Body of pancreas (tissue), 4 donors: ENCODE results near the gene MAPK8. TPM values are rescaled to one million over a fixed set of nuclear protein-coding genes. Genes with fewer than 3 reads are reported as not detected.

Experiments
- ATAC-seq: fragments of 150-250 bp; one replicate; pipeline ENCODE4 v1.9.1; 2016
- DNase-seq, 4 donors: peaks; one replicate each; pipeline ENCODE4 v3.0.0-alpha.2; 2019
- H3K27ac ChIP-seq, 4 donors: fragments of 200-600 bp; sonication (generic); 1 replicate in 3 of 4; 2 replicates in 1 of 4; pipeline versions ENCODE4 v1.5.1 to v1.6.1; 2016 to 2019; ENCODE audit warnings: mild to moderate bottlenecking in 1 of 4, mixed read lengths in 1 of 4, moderate library complexity in 1 of 4
- H3K27me3 ChIP-seq, 2 donors: fragments of 200-600 bp; sonication (generic); one replicate each; pipeline ENCODE4 v1.6.0; 2016; ENCODE audit warnings: mild to moderate bottlenecking in 1 of 2
- H3K36me3 ChIP-seq, 2 donors: fragments of 200-600 bp; sonication (generic); replicated peaks in 1 of 2; 2 replicates each; pipeline ENCODE4 v1.5.1; 2016; ENCODE audit warnings: low read depth in 2 of 2; ENCODE audit not compliant: insufficient read depth in 1 of 2
- H3K4me1 ChIP-seq: fragments of 200-600 bp; sonication (generic); one replicate; pipeline ENCODE4 v1.6.0; 2016
- H3K4me3 ChIP-seq, 2 donors: fragments of 200-600 bp; sonication (generic); 1 replicate in 1 of 2; 2 replicates in 1 of 2; pipeline ENCODE4 v1.5.1; 2016 to 2019
- H3K9me3 ChIP-seq, 3 donors: fragments of 200-600 bp; sonication (generic); 1 replicate in 2 of 3; 2 replicates in 1 of 3; pipeline ENCODE4 v1.5.1; 2016
- POLR2A ChIP-seq, 3 donors: fragments of 450-650 bp; IDR thresholded peaks; one replicate each; pipeline ENCODE4 v1.6.1; 2016; ENCODE audit warnings: antibody characterized with exemption in 3 of 3, mild to moderate bottlenecking in 2 of 3
- WGBS, 2 donors: methylation state at CpG; one replicate each; pipeline ENCODE4 v1.1.5; 2017; 5-methylcytosine and 5-hydroxymethylcytosine counted together
- intact Hi-C: fragments of 100-400 bp; cut with DNase I; formaldehyde crosslinking; loops from one replicate; pipeline ENCODE4 v1.15.1; 2023
- total RNA-seq, 2 donors: library from RNA; depleted of rRNA; stranded (reverse); fragments of >200 nt; gene quantifications; one replicate each; pipeline ENCODE4 v1.1.0, GENCODE V29; 2016
- TF ChIP-seq, protein P1 (sequence below), 7 experiments: fragments of 450-650 bp in 4 of 7; fragments of 200-600 bp in 3 of 7; sonication (generic) in 3 of 7; IDR thresholded peaks; one replicate each; pipeline ENCODE4 v1.5.1; 2016 to 2019; ENCODE audit warnings: antibody characterized with exemption in 7 of 7

The MAPK8 gene
- total RNA-seq, 2 donors from 2014 or later, result 16.1 to 22.7 TPM

DNA sequence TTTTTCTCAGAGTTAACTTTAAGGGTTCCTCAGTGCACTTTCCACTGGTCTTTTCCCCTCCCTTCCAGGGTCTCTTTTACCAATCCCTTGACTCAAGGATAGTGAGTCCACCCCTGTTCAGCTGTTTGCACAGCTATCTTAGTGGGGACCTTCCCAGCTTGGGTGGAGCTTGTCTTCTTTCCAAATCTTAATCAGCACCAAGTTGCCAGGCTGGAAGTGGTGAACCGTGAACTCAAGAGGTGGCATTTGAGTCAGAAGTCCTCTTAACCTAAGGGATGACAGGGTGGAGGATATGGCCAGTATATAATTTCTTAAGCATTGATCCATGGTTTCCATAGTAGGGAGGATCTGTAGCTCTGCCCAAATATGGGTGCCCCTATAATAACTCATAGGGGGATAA, 25.0 kb downstream of the MAPK8 start:
- ATAC-seq, result no peak
- DNase-seq, result no peak

DNA sequence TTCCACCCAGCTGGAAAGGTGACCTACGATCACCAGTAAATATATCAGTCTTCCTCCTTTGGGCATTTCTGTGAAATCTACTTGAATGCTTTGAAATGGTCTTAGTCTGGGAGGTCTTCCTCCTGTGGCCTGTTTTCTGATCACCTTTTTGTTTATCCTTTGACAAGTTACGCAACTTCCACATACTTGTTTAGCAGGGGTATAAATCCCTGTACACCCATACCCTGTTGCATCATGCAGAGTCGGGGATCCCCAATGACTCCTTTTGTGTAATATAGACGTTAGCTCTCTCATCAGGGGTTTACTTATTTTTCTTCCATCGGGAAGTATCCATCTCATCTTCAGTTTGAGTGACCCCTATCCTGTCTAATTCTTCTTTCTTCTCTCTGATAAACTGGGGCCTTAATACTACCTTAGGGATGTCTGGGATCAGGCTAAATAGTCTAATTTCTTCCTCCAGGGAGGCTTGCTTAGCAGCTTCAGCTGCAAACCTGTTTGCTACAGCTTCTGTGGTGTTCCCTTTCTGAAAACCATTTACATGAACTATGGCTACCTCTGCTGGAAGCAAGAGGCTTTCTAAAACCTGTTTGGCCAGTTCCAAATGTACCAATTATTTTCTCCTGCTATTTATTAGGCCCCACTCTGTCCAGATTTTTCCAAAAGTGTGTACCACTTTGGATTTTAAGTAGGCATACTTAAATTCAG, 25.8 kb downstream of the MAPK8 start:
- no peak for ATAC-seq
- intact Hi-C loops, result no loop called here
- 74 to 79% methylated on average over 5 of the region's 5 CpGs for WGBS, 2 donors
- Histone ChIP-seq H3K9me3 (no peaks in the 10 kb centered on the region), H3K36me3 (no peaks in the 10 kb centered on the region), H3K27ac (no peak overlapping the region), H3K4me3 (no peak overlapping the region), H3K4me1 (peaks cover 19% of the 10 kb centered on the region), H3K27me3 (no peaks in the 10 kb centered on the region)
- no peak for TF ChIP-seq POLR2A (IDR thresholded peaks at IDR 0.05)
- TF ChIP-seq, protein P1, sequence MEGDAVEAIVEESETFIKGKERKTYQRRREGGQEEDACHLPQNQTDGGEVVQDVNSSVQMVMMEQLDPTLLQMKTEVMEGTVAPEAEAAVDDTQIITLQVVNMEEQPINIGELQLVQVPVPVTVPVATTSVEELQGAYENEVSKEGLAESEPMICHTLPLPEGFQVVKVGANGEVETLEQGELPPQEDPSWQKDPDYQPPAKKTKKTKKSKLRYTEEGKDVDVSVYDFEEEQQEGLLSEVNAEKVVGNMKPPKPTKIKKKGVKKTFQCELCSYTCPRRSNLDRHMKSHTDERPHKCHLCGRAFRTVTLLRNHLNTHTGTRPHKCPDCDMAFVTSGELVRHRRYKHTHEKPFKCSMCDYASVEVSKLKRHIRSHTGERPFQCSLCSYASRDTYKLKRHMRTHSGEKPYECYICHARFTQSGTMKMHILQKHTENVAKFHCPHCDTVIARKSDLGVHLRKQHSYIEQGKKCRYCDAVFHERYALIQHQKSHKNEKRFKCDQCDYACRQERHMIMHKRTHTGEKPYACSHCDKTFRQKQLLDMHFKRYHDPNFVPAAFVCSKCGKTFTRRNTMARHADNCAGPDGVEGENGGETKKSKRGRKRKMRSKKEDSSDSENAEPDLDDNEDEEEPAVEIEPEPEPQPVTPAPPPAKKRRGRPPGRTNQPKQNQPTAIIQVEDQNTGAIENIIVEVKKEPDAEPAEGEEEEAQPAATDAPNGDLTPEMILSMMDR (IDR thresholded peaks at IDR 0.05), result peak in 3 of 7 experiments; percentile 10 to 38 (median 14)
- DNase-seq, result no peak

More for the DNA sequence above, 25.0 kb downstream of the MAPK8 start:
- no peaks in the 10 kb centered on the region for H3K36me3 ChIP-seq
- peaks cover 19% of the 10 kb centered on the region for H3K4me1 ChIP-seq
- intact Hi-C loops, result no loop called here
- no peak overlapping the region for H3K4me3 ChIP-seq
- no peaks in the 10 kb centered on the region for H3K9me3 ChIP-seq
- no peaks in the 10 kb centered on the region for H3K27me3 ChIP-seq
- TF ChIP-seq, protein P1 (IDR thresholded peaks at IDR 0.05), result no peak
- no peak for TF ChIP-seq POLR2A (IDR thresholded peaks at IDR 0.05)
- WGBS, 2 donors, result 38 to 45% methylated on average over 1 of the region's 1 CpG
- H3K27ac ChIP-seq, result no peak overlapping the region

DNA sequence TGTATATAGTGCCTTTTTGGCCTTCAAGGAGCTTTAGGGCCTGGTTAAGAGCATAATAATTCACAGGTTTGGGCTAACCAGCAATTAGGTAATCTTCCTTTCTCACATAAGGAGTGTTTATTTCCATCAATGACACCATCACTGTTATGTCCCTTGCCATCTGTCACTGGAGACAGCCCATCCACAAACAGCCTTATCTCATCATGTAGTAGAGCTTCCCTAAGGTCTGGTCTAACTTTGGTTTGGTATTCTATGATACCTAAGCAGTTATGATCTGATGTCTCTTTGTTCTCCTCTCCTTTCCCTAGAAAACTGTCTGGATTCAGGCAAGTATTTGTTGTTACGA, 26.4 kb downstream of the MAPK8 start:
- no peak overlapping the region for H3K27ac ChIP-seq
- ATAC-seq (no peak), DNase-seq (no peak)
- 95 to 100% methylated on average over 1 of the region's 1 CpG for WGBS, 2 donors
- peaks cover 19% of the 10 kb centered on the region for H3K4me1 ChIP-seq
- no peak overlapping the region for H3K4me3 ChIP-seq
- H3K9me3 ChIP-seq, result no peaks in the 10 kb centered on the region
- no peak for TF ChIP-seq POLR2A (IDR thresholded peaks at IDR 0.05)
- TF ChIP-seq, protein P1 (IDR thresholded peaks at IDR 0.05), result no peak
- intact Hi-C loops, result no loop called here
- no peaks in the 10 kb centered on the region for H3K36me3 ChIP-seq
- no peaks in the 10 kb centered on the region for H3K27me3 ChIP-seq

DNA sequence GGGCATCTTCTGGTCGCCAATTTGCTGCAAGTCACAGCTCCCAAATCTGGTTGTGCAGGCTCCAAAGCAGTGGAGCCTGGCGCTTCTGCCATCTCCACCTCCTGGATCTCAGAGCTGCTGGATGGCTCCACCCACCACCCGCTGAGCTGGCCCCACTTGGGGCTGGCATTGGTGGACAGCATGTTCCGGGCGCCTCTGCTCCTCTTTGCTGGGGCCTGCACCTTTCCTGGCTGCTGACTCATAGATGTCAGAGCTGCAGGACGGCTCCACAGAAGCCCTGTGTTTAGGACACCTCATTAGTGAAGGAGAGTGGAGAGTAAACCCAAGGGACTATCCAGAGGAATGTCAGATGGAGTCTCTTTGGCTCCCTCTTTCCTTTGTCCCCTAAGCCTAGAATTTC, 27.4 kb downstream of the MAPK8 start:
- no peaks in the 10 kb centered on the region for H3K36me3 ChIP-seq
- intact Hi-C loops, result no loop called here
- no peaks in the 10 kb centered on the region for H3K9me3 ChIP-seq
- no peak for DNase-seq
- 100% methylated on average over 2 to 6 of the region's 6 CpGs for WGBS, 2 donors
- no peak overlapping the region for H3K4me3 ChIP-seq
- no peaks in the 10 kb centered on the region for H3K27me3 ChIP-seq
- H3K27ac ChIP-seq, result no peak overlapping the region
- H3K4me1 ChIP-seq, result peaks cover 19% of the 10 kb centered on the region
- ATAC-seq, result no peak
- TF ChIP-seq, protein P1 (IDR thresholded peaks at IDR 0.05), result no peak
- no peak for TF ChIP-seq POLR2A (IDR thresholded peaks at IDR 0.05)

DNA sequence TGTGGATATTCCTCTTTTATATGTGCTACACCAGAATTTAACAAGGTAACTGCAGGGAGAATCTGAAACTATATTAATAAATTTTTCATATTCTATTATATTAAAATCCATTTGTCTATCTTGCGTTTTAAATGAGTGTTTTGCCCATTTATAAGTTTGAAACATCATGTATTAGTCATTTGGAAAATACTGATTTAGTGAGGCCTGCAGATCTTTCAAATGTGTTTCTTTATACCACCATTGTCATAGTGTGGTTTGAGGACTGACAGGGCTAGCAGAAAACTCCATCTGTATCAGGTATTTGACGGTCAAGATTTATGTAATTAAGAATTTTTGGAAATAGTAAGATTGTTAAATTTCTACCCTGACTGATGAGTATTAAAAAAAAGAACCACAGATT, 29.3 kb downstream of the MAPK8 start:
- no peak overlapping the region for H3K4me3 ChIP-seq
- H3K9me3 ChIP-seq, result no peaks in the 10 kb centered on the region
- WGBS, 2 donors, result 92 to 94% methylated on average over 2 of the region's 2 CpGs
- no peak for TF ChIP-seq POLR2A (IDR thresholded peaks at IDR 0.05)
- TF ChIP-seq, protein P1 (IDR thresholded peaks at IDR 0.05), result no peak
- H3K4me1 ChIP-seq, result peaks cover 19% of the 10 kb centered on the region
- H3K36me3 ChIP-seq, result no peaks in the 10 kb centered on the region
- DNase-seq (no peak), ATAC-seq (no peak)
- no peaks in the 10 kb centered on the region for H3K27me3 ChIP-seq
- intact Hi-C loops, result no loop called here
- H3K27ac ChIP-seq, result no peak overlapping the region
